HepG2 (cell line): ENCODE data around the gene SLC25A25. TPM values are rescaled to one million over a fixed set of nuclear protein-coding genes. Genes with fewer than 3 reads are reported as not detected.

Source experiments
- BORCS8-MEF2B ChIP-seq: sonication (generic); formaldehyde crosslinking; IDR thresholded peaks from 2 replicates; pipeline ENCODE4 v1.8.0; 2022; ENCODE audit warnings: mild to moderate bottlenecking, missing genetic modification reagents
- DBP ChIP-seq: sonication (generic); formaldehyde crosslinking; IDR thresholded peaks from 2 replicates; pipeline ENCODE4 v1.4.0; 2020; ENCODE audit warnings: missing genetic modification reagents; ENCODE audit errors: not compliant biosample characterization
- NR2F6 ChIP-seq, 2 experiments: IDR thresholded peaks; 2 replicates each; pipeline ENCODE4 v1.6.1; 2016; ENCODE audit warnings: antibody characterized with exemption in 1 of 2, mild to moderate bottlenecking in 1 of 2
- ONECUT2 ChIP-seq: sonication (generic); formaldehyde crosslinking; IDR thresholded peaks from 2 replicates; pipeline ENCODE4 v1.4.0; 2020; ENCODE audit warnings: missing genetic modification reagents
- PAWR ChIP-seq: sonication (generic); formaldehyde crosslinking; IDR thresholded peaks from 2 replicates; pipeline ENCODE4 v1.4.0; 2020; ENCODE audit warnings: missing genetic modification reagents, mild to moderate bottlenecking, borderline replicate concordance
- RELA ChIP-seq: sonication (generic); formaldehyde crosslinking; IDR thresholded peaks from 2 replicates; pipeline ENCODE4 v1.4.0; 2020; ENCODE audit warnings: missing genetic modification reagents
- SMYD3 ChIP-seq: sonication (generic); formaldehyde crosslinking; IDR thresholded peaks from 2 replicates; pipeline ENCODE4 v1.8.1; 2023; ENCODE audit warnings: mild to moderate bottlenecking, missing genetic modification reagents
- SRSF4 ChIP-seq: fragments of 200-400 bp; formaldehyde crosslinking; IDR thresholded peaks from one replicate; pipeline ENCODE4 v1.6.1; 2018; ENCODE audit warnings: mild to moderate bottlenecking, low read depth, low read length, moderate library complexity; ENCODE audit not compliant: poor library complexity, severe bottlenecking
- TEAD2 ChIP-seq: sonication (generic); formaldehyde crosslinking; IDR thresholded peaks from 2 replicates; pipeline ENCODE4 v1.9.0; 2021; ENCODE audit warnings: missing genetic modification reagents
- ZBTB40 ChIP-seq, 2 experiments: fragments of 450-650 bp in 1 of 2; sonication (generic) in 1 of 2; formaldehyde crosslinking in 1 of 2; IDR thresholded peaks; 2 replicates each; pipeline versions ENCODE4 v1.6.1 to v1.8.0; 2016 to 2022; ENCODE audit warnings: antibody characterized with exemption in 1 of 2, mild to moderate bottlenecking in 1 of 2, missing genetic modification reagents in 1 of 2
- ZFP91 ChIP-seq: sonication (generic); formaldehyde crosslinking; IDR thresholded peaks from 2 replicates; pipeline ENCODE4 v1.9.0; 2022; ENCODE audit warnings: missing genetic modification reagents, mild to moderate bottlenecking, borderline replicate concordance
- ZNF451 ChIP-seq: sonication (generic); formaldehyde crosslinking; IDR thresholded peaks from 2 replicates; pipeline ENCODE4 v1.5.0; 2020; ENCODE audit warnings: mild to moderate bottlenecking, missing genetic modification reagents
- ZNF547 ChIP-seq: sonication (generic); formaldehyde crosslinking; IDR thresholded peaks from 2 replicates; pipeline ENCODE4 v1.5.1; 2020; ENCODE audit warnings: mild to moderate bottlenecking, missing genetic modification reagents
- ZNF589 ChIP-seq: sonication (generic); formaldehyde crosslinking; conservative IDR thresholded peaks from 2 replicates; pipeline ENCODE4 v1.8.0; 2022; ENCODE audit warnings: mild to moderate bottlenecking, moderate library complexity, missing genetic modification reagents
- polyA plus RNA-seq, 8 experiments: library from polyadenylated mRNA; depleted of rRNA in 3 of 8; stranded (reverse) in 7 of 8; unstranded in 1 of 8; fragments of >200 nt; fragmentation: Illumina TruSeq in 4 of 8; extraction: Trizol in 4 of 8; gene quantifications; 2 replicates each; pipeline versions ENCODE4 v1.2.1 to v1.2.3, GENCODE V29; 2011 to 2016; ENCODE audit warnings: low read depth in 4 of 8, missing spikeins in 1 of 8, mixed read lengths in 1 of 8; ENCODE audit not compliant: insufficient read depth in 1 of 8
- total RNA-seq, 5 experiments: library from RNA; depleted of rRNA; stranded (reverse); fragments of >200 nt; fragmentation: Illumina TruSeq; extraction: Trizol; gene quantifications; 2 replicates each; pipeline ENCODE4 v1.2.3, GENCODE V29; 2016; ENCODE audit warnings: low read depth in 1 of 5

SLC25A25 gene
- total and polyA plus RNA-seq, 2 of the 13 experiments (the other 11 are each of a cell fraction or from before 2014, with no cell fraction given): 10.5 to 24.8 TPM

- TF ChIP-seq ZBTB40 (IDR thresholded peaks at IDR 0.05): no peak
- TF ChIP-seq ZBTB40 (CRISPR knock-in tag; IDR thresholded peaks at IDR 0.05): no peak
- no peak for TF ChIP-seq SRSF4
- TF ChIP-seq RELA (CRISPR knock-in tag): no peak
- no peak for TF ChIP-seq DBP
- TF ChIP-seq PAWR (CRISPR knock-in tag): no peak
- no peak for TF ChIP-seq BORCS8-MEF2B (CRISPR knock-in tag)
- TF ChIP-seq ZNF547 (CRISPR knock-in tag): no peak
- no peak; the same call in 1 of the 2 replicates for TF ChIP-seq ZFP91 (CRISPR knock-in tag)
- TF ChIP-seq ZNF589 (CRISPR knock-in tag): no peak
- no peak for TF ChIP-seq TEAD2 (CRISPR knock-in tag)
- no peak for TF ChIP-seq NR2F6 (IDR thresholded peaks at IDR 0.05)
- peak; percentile 7; the same call in 1 of the 2 replicates for TF ChIP-seq NR2F6 (CRISPR knock-in tag; IDR thresholded peaks at IDR 0.05)
- no peak for TF ChIP-seq SMYD3 (CRISPR knock-in tag)
- no peak for TF ChIP-seq ZNF451 (CRISPR knock-in tag)
- TF ChIP-seq ONECUT2 (CRISPR knock-in tag): no peak
Measured at GRCh38 chr9:128034821-128035652, 33.0 kb upstream of the SLC25A25 start (continued).
